HG02763 (cell line): ENCODE measurements around the gene KCNAB2.

Source experiments
- ATAC-seq: cut with Tn5 transposase; IDR thresholded peaks from one replicate; pipeline ENCODE4 v1.9.1; 2021; ENCODE audit warnings: mild to moderate bottlenecking, moderate library complexity; ENCODE audit not compliant: unreplicated experiment

Gene KCNAB2

DNA sequence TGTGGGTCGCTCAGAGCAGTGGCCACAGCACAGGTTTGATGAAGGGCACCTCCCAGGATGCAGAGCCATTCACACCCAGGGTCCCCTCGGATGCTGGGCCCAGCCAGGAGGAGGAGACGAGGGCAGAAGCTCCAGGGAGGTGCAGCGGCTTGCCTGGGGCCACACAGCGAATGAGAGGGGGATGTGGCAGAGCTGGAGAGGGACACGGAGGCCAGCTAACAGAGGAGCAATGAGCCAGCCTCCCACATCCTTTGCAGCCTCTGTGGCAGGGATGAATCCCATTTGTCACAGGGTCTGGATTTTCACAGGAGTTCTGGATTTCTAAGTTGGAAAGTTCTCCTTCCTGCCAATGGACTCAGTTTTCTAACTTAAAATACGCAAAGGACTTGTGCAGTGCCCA, 98.5 kb downstream of the KCNAB2 start:
- ATAC-seq: no peak

DNA sequence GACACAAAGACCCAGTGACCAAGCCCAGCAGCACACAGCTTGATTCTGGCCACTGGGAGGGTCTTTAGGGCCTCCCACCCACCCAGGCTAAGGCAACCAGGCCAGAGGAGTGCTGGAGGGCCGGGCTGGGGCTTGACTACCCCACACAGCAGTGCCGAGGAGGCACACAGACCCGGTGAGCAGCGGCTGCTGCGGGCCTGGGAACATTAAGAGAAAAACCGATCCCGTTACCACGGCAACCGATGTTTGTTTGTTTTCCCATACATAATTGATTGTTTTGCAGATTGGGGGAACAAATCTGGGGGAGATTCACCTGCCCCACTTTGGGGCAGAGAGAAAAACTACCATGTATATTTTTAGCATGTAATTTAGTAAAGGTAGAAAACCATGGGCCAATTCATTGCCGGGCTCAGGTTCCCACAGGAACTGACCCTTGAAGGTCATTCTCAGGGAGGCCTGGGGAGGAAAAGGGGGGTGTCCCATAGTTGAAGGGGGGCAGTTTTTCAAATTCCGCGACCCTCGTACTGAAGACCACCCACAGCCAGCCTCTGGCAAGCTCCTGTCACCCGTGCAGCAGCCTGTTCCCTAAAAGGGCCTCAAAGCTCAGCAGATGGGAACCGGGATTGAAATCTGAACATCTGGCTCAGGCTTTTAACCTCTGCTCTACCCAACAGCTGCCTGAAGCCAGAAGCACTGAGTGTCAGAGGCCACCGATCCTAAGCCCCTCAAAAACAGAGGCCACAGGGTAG, 99.1 kb downstream of the KCNAB2 start:
- no peak for ATAC-seq

DNA sequence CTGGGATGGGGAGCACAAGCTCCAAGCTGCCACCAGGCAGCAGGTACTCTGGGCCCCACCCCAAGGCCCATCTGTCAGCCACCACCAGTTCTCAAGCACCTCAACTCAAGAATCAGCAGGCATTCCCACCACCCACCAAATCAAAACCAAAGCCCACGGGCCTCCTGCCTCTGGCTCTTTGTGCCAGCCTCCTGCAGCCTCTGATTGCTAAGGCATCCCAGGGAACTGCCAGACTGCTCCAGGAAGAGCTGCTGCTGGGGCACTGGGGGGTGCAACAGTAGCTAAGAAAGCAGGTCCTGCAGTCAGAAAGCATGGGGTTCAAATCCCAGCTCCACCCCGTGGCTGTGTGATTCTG, 99.7 kb downstream of the KCNAB2 start:
- no peak for ATAC-seq

DNA sequence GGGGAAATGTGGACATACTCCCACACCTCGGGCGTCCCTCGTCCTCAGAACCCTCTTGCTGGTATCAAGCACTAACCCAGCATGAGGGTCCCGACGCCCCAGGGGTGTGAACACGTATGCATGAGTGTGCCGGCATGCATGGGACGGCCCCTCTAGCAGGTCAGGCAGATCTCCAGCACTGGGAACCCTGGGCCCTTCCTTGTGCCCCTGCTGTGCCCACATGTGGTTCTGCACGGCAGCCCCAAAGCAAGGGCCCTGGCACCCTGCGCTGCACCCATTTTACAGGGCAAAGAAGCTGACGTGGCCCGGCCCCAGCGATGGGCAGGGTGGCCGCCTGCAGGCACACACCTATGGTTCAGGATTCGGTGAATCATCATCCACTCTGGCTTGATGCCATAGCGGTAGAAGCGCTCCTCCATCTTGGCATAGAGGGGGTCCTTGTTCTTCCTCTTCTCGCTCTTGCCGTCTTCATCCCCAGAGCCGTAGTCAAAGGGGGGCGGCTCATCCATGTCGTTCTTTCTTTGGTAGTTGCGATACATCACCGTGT, 100.2 kb downstream of the KCNAB2 start:
- no peak for ATAC-seq

DNA sequence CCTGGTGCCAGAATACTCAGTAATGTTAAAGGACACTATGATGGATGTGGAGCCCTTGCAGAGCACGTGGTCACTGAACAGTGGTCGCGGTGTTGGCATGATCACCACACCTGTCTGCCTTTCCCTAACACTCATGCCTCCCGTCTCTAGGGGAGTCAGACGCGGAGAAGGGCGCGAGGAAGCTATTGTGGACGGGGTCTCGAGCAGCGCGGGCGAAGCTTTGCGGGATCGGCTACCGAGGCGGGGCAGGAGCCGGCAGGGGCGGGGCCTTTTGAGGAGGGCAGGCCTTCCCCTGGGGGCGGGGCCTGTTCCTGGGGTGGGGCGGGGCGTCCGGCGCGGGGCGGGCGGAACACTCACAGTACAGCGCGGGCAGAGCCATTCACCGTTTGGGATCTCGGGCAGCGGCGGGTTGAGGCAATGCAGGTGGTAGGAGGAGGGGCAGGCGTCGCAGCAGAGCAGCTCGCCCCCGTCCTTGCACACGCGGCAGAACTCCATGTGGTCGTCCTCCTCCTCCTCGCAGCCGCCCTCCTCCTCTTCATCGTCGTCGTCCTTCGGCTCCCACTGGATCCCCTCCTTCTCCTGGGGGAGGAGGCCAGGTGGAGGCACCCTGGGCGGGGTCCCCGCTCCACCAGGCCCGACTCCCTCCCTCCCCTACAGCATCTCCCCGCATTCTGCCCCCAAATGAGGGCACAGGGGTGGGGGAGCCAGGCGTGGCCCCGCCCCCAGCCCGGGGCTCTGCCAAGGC, 103.0 kb downstream of the KCNAB2 start:
- no peak for ATAC-seq

DNA sequence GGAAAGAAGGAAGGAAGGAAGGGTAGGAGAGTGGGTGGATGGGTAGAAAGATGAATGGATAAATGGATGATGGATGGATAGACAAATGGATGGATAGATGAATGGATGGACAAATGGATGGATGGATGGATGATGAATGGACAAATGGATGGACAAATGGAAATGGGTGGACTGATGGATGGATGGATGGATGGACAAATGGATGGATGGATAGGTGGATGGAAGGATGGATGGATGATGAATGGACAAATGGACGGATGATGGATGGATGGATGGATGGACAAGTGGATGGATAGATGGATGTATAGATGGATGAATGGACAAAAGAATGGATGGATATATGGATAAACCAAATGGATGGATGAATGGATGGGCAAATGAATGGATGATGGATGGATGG, 103.9 kb downstream of the KCNAB2 start:
- no peak for ATAC-seq

DNA sequence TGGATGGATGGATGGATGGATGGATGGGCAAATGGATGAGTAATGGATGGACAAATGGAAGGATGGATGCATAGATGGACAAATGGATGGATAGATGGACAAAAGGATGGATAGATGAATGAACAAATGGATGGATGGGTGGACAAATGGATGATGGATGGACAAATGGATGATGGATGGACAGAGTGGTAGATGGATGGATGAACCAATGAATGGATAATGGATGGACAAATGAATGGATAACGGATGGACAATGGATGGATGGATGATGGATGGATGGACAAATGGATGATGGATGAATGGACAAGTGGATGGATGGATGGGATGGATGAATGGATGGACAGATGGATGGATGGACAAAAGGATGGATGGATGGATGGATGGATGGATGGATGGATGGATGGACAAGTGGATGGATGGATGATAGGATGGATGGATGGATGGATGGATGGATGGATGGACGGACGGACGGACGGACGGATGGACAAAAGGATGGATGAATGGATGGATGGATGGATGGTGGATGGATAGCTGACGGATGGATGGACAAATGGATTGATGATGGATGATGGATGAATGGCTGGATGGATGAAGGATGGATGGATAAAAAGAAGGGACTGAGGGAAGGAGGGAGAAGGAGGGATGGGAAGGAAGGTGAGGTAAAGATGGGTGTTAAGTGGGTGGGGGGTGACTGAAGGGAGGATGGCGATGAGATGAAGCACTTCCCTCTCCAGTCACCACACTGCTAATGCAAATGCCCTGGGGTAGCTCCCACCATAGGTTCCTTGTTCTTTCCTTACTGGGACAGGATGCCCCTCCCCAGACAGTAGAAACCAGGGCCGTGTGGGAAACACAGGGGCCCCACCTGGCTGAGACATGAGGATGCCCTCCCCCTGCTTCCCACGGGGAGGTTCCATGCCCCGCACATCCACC, 104.6 kb downstream of the KCNAB2 start:
- no peak for ATAC-seq
